HK-2 (cell line): ENCODE measurements around the gene PCSK6.
"Not testable (repeated sequence)": the region's sequence is repeated elsewhere in the genome, so short reads cannot be mapped to it uniquely, and the experiment has no call there.

ENCODE experiments used
- DNase-seq: peaks from one replicate; pipeline ENCODE4 v3.0.0-alpha.2; 2018; ENCODE audit not compliant: unreplicated experiment

The PCSK6 gene

DNA sequence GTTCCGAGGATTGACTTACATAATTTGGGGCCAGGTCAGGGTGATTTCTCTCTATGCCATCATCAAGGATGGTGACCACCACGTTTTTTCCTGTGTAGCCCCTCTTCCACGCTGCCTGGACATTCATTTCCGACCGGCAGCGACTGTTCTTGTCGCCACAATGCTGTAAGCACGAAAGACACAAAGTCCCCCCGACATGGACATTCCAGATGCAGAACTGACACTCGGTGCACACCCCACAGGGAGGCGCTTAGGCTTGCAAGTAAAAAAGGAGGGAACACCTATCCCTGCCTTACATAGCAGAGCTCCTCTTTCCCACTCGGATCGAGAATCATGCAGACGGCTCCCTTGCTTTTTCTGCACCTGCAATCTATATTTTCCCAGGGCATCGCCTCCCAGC is 58.2 kb downstream of the PCSK6 start:
- DNase-seq = no peak

DNA sequence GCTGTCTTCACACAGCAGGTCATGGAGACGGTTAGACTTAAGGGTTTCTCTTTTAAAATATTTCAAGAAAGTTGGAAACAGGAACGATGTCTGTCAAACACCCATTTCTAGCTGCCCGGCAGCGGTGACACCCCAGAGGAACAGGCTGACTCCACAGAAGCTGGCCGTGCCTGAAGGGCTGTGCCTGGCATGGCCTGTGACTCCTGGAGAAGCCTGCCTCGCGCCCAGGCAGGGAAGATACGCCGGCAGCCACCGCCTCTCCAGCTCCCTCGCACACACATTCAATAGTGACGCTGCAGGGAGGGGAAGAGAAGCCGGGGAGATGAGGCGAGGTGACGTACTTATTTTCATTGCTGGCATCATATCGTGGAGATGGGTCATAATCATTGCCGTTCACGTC is 59.9 kb downstream of the PCSK6 start:
- no peak for DNase-seq

DNA sequence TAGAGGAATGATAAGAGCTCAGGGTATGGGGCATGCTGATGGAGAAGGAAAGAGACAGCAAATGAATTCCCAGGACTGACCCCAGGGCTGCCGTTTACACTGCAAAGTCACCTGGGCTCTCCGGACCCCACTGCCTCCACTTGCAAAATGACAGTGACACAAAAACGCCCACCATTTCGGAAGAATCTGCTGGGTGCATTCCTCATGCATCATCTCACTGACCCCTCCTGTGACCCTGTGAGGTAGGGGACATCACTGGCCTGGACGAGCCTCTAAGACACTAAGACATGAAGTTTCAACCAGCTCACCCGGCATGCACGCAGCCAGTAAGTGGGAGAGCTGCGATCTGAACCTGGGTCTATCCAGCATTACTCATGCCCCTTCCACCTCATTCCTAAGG is 60.3 kb downstream of the PCSK6 start:
- no peak for DNase-seq

DNA sequence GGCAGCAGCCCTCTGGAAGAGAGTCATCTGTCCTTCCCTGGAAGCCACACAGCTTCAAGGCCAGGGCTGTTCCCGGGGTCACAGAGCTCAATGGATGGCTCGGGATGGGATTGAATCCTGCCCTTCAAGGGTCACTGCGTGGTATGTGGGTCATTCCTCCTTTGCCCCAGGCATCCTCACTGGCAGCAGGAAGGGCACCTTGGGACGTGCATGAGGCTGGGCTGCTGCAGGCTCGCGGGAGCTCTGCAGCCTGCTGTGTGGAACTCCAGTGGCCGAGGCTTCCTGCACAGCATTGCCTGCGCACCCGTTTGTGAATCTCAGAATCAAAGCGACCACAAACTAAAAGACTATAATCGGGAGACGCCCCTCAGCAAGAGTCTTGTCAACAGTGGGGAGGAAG is 60.7 kb downstream of the PCSK6 start:
- no peak for DNase-seq

DNA sequence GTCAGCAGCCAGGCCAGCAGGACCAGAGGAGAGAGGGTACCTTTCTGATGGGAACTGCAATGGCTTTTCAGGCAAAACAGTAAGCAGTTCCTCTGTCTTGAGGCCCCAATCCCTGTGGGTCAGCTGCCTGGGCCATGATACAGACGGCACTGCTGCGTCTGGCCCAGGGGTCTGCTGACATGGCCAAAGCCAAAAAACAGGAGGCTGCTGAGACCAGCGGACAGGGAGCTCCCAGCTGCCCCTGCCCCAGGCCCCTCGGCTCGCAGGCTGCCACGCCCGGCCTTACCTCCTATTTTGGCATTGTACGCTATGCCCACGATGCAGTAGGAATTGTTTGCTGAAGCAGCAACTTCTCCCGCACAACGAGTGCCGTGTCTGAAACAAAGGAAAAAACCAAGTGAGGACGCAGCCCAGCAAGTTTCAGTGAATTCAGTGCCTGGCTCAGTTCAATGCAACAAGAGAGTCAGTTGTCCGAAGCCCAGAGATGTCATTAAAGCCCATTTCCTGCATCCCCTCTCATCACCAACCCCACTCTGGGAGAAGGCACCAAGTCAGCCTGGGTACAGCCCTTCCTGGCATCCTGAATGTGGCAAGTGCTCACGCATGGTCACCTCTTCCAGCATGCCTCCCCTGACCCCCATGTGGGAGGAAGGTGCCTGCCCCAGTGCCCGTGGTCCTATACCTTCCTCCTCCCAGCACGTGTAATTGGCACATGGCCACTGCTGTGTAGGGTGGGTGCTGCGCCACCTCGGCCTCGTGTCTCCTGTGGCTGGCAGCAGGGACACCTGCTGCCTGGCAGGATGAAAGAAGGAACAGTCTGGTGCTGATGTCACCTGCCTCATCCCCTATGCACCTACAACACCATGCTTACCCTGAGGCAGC is 61.7 kb downstream of the PCSK6 start:
- DNase-seq = no peak

DNA sequence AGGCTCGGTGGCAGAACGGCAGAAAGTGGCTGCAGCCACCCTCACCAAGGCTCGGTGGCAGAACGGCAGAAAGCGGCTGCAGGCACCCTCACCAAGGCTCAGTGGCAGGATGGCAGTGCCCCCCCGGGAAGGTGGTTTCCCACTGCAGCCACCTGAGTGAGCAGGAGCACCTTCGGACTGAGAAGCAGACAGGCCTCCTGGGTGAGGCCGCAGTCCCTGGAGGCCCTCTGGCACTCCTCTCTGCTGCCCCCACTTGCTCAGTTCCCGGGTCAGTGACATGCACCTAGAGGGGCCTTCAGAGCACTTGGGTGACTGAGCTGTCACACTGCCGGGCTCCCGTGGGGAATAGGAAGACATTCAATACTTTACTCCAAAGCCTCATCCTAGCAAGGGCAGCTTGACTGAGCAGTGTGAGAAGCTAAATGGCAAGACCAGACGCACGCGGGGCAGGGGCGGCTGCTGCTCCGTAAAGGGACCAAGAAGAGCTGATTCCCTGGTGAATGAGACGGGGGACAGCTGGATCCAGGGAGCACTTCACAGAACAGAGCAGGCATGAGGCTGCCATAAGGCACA is 62.7 kb downstream of the PCSK6 start:
- no peak for DNase-seq

DNA sequence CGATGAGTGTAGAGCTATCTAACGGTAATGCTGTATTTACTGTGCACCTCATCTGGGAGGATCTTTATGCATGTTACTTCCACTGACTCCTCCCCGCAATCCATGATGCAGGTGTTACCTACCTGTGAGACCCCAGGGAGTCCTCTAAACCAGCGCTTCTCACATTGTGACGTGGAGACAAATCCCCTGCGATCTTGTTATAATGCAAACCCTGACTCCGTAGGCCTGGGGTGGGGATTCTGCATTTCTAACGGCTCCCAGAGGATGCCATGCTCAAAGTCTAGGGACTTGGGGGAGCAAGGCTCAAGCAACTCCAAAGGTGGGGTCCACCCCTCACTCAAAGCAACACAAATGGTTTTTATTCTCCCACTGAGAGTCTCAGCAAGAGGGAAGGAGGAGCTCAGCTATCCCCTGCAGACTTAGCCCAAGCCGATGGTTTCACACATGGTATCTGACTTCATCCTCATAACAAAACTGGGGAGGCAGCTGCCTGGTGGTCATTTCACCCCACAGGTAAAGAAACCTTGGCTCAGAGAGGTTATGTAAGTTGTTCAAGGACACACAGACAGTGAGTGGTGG is 63.6 kb downstream of the PCSK6 start:
- no peak for DNase-seq

DNA sequence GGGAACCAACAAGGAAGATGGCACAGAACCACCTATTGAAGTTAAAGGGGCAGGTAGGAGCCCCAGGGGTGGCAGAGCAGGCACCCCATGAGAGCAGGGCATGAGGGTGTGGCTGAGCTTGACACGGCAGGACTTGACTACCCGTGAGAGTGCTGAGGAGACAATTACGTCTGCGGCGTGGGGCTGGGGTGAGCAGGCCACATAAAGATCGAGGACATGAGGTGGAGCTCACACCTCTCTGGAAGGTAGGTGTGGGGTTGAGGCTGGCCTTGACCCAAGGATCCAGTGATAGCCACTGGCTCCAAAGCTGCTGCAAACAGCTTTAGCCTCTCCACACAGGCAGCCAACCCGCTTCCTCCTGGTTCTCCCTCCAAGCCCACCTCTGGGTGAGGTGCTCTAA is 64.5 kb downstream of the PCSK6 start:
- no peak for DNase-seq

DNA sequence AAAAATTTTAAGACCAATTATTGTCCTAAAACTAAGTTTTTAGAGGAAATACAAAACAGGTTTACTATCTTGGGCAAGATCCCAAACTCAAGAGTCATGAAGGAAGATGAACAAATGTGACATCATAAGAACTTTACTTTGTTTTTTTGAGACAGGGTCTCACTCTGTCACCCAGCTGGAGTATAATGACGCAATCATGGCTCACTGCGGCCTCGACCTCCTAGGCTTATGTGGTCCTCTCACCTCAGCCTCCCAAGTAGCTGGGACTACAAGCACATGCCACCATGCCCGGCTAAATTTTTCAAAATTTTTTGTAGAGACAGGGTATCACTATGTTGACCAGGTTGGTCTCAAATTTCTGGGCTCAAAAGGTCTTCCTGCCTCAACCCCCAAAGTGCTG is 69.3 kb downstream of the PCSK6 start:
- DNase-seq = no peak

DNA sequence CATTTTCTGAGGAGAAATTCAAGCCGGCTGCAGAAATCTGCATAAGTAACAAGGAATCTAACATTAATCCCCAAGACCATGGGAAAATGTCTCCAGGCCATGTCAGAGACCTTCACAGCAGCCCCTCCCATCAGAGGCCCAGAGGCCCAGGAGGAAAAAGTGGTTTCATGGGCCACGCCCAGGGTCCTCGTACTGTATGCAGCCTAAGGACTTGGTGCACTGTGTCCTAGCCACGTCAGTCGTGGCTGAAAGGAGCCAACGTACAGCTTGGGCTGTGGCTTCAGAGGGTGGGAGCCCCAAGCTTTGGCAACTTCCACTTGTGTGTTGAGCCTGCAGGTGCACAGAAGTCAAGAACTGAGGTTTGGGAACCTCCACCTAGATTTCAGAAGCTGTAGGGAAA is 73.0 kb downstream of the PCSK6 start:
- DNase-seq = not testable (repeated sequence)

DNA sequence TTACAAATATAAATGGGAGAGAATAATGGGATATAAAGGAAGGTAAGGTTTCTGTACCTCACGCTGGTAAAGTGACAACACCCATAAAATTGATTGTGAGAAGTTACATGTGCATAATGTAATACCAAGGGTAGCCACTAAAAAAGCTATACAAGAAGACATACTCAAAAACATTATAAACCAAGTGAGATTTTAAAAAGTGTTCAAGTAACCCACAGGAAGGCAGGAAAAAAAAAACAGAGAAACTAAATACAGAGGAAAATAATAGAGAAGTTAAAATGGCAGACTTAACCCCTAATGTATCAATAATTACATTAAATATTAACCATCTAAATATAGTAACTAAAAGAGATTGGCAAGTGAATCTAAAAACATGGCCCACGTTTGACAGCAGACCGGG is 76.3 kb downstream of the PCSK6 start:
- no peak for DNase-seq

DNA sequence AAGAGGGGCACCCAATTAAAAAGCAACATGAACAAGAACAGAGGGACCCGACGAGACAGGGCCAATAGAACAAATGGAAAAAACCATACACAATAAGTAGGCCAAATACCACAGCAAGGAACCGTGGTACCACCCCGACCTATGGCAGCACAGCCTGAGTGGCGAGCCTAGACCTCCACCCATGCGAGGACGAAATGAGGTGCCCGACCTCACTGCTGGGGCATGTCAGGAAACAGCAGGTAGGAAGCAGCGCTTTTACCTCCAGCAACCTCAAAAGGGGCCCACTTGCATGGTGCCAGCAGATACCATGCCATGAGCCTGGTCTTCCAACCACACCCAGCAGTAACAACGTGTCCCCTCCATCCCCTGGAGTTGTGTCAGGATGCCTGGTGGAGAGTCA is 77.9 kb downstream of the PCSK6 start:
- no peak for DNase-seq

DNA sequence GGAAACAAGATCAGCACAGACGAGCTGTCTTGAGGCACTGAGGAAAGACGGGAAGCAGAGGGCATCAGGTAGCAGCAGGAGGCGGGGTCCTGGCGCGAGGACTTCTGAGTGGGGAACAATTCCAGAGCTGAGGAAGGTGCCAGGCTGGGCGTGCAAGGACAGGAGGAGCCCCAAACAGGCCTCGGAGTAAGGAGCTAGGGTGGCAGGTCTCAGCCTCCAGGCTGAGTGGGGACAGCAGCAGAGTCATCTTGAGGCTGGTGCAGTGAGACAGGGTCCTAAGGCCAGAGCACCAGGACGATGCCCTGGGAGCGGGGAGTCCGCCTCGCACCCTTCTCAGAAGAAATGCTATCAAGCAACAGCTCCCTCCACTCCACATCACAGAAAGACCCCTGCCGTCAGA is 78.4 kb downstream of the PCSK6 start:
- DNase-seq = no peak

DNA sequence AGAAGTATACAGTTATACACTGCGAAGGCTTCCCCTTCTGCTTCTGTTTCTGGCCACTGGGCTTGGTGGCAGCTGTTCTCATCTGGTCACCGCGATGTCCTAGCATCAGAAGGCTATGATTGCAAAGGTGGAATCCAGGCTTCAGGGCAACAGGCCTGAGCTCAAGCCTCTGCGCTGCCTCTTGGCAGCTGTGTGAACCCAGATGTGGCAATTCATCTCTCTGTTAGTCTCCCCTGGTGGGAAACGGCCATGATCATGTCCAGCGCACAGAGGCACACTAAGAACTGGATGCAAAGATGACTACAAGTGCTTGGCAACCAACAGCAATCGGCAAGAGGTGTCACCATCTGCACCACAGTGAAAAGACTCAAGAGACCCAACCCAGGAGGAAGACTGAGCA is 78.9 kb downstream of the PCSK6 start:
- DNase-seq = no peak

DNA sequence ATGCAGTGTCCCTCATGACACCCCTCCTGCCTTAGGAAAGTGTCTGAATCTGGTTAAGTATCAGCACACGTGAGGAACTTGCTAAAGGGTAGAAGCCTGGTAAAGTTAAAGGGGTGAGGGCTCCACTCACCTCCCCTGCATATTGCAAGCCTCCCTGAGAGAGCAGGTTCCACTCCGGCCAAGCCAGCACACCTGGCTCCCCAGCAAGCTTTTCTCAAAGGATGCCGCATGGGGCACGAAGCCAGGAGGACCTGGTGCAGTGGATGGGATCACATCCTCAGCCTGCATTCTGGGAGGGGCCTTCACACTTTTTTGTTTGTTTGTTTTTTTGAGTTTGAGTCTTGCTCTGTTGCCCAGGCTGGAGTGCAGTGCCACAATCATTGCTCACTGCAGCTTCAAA is 79.9 kb downstream of the PCSK6 start:
- no peak for DNase-seq

DNA sequence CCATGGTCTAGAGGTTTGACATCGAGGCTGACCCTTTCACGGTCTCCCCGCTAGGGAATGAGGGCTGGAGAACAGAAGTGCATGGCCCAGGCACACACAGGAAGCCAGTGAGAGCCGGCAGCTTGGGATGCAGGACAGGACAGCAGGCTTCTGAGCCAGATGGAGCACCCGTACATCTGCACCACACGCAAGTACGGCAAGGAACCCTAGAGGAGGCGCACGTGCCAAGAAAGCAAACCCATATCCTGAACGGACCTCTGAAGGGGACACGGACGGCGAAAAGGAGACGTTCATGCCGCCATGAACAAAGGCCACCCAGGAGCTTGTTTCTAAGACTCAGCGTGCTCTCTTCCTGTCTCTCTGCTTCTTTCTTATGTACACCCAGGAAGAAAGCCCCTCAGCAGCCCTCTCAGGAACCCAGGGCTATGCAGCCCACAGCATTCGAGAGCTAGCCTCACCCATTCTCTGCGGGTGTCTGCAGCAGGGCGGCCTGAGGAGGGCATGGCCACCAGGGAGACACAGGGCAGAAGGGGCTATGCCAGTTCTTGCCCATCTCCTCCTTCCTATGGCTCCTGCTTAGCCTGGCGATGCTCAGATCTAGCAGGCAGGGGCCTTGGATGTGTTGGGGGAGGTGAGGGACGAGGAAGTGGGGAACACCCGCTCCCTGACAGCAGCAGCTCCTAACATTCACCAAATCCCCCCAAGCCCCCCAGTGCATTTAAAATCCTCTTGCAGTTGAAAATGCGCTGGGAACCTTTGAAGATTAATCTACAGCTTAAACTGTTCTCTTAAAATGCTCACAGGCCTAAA is 81.3 kb downstream of the PCSK6 start:
- DNase-seq = no peak

DNA sequence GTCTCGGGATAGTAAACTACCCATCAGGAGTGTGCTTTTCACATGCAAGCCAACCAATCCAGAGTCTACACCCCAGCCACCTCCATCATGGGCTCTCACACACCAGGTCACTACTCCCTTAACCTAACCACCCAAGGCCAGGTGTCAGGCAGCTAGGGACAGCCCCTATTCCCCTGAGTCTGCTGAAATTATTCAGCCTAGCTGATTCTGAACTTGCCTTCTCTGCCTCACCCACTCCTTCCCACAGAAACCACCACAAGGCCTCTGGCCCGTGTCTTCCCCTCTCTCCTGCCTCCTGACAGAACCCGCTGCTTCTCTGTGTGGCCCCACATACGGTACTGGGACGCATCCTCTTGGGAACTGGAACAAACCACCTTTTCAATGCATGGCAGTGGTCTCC is 82.1 kb downstream of the PCSK6 start:
- DNase-seq = no peak

DNA sequence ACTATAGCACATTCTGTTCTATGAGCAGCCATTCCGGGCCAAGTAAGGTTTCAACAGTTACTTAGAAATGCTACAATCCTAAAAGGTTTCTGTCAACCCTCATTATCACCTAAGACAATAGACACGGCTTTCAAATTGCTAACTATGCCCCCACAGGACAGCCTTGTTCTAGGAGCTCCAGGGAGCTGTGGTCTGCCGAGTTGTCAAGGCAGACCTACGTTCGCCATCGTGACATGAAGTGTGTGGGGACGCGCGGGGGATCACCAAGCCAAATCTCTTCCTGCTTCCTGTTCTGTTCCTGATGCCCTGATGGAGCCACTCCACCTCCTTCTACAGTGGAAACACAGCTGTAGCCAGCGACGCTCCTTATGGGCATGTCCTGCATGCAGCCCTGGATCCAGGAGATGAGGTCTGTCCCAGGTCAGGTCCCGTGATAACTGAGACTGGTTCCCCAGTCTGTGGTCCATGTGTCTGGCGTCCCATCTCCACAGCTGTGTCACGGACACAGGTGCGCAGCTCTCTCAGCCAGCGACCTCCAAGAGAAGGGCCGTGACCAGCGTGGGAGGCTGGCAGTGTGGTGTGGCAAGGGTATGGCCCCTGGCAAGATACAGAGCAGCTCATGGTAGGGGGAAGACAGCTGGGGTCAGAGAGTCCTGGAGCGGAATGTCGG is 82.8 kb downstream of the PCSK6 start:
- no peak for DNase-seq

DNA sequence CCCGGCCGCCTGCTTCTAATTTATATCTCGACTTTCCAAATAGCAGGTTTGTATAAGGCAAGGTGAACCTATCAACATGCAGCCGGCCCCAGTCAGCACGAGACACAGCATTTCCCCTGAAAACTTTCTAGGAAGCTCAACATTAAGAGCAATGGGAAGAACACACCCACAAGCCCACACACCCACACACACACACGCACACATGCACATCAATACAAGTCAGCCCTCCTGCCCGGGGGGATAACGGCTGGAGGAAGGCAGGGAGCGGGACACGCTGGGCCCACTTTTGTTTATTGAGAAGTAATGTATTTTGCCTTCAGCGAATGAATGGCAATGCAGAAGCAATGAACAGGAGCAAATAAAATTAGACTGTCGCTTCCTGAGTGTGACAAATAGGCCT is 83.5 kb downstream of the PCSK6 start:
- no peak for DNase-seq

DNA sequence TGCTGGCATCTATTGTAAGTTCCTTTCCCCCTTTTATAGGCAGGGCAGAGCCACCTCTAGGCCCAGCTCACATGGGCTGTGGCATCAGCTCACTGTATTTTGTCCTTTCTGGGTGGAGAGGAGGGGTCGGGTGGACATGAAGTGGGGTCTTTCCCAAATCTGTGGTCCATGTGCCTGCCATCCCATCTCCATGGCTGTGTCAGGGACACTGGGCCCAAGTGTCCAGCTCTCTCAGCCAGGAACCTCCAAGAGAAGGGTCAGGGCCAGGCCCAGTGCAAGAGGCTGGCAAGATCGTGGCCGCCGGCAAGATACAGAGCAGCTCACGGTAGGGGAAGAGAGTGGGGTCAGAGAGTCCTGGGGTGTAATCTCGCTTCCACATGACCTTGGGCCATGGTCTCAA is 85.3 kb downstream of the PCSK6 start:
- DNase-seq = no peak

DNA sequence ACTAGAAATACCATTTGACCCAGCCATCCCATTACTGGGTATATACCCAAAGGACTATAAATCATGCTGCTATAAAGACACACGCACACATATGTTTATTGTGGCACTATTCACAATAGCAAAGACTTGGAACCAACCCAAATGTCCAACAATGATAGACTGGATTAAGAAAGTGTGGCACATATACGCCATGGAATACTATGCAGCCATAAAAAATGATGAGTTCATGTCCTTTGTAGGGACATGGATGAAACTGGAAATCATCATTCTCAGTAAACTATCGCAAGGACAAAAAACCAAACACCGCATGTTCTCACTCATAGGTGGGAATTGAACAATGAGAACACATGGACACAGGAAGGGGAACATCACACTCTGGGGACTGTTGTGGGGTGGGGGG is 86.6 kb downstream of the PCSK6 start:
- not testable (repeated sequence) for DNase-seq

DNA sequence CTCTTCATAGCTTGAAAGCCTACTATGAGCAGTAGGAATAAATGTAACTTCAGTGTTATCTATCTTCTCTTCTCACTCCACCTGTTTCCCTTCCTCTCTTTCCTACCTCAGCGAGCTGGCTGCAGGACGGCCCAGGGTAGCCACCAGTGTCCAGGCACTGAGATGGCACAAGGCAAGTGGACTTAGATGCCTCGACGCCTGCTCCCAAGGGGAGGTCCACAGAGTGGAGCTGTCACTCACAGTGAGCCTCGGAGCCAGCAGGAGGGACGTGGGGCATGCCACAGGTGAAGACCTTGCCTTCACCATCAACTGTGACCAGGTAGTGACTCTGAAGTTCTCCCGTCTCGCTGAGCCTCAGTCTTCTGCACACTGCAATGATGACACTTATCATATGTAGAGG is 88.2 kb downstream of the PCSK6 start:
- DNase-seq = no peak
